ENCODE results near the gene HMCN1.

DNA sequence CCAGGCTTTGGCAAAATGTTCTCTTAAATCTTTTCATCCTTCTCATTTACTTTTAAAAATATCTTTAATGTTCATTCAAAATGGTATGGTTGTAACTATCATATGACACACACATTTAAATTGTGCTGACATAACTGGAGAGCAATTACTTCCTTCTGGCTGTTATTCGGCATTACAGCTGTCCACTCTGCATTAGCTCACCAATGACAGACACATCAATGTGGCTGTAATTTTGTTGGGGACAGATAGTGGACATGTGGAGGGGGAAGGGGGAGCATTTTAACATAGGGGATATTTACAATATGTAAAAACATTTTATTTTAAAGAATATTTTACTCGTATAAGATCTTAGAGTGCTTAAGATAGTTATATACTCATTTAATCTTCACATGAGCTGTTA is 319.8 kb downstream of the HMCN1 start:
- no peak for TF ChIP-seq CTCF (IDR thresholded peaks at IDR 0.05)
- TF ChIP-seq POLR2A (IDR thresholded peaks at IDR 0.05) = no peak

Data from thyroid gland (tissue), 4 donors.